ENCODE results near the gene PLB1.

DNA sequence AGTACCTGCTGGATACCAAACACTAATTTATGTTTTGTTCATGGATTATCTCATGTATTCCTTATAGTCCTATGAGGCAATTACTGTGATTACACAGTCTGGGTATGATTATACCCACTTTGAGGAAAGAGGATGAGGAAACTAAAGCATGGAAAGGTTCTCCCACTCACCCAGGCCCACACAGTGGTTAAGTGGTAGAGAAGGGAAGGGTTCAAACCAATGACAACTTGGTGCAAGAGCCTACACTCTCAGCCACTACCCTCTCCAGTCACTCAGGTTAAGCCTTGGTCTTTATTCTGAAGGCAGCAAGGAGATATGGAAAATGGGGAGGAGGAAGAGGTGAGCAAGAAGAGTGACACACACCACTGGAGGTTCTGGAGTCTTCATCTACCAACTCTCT, 191.3 kb downstream of the PLB1 start:
- no peak for TF ChIP-seq POLR2A (IDR thresholded peaks at IDR 0.05; ENCODE audit: low read depth, low read length)
- no peak for TF ChIP-seq POLR2AphosphoS5 (IDR thresholded peaks at IDR 0.05; ENCODE audit: low read depth, low read length)
- TF ChIP-seq TAF1 (IDR thresholded peaks at IDR 0.05; ENCODE audit: borderline replicate concordance, low read depth, low read length) = no peak

All from GM12892 (cell line).